ENCODE measurements around the gene ARIH2. TPM values are rescaled to one million over a fixed set of nuclear protein-coding genes. Genes with fewer than 3 reads are reported as not detected.

ARIH2 gene
- total RNA-seq = 59.4 TPM

DNA sequence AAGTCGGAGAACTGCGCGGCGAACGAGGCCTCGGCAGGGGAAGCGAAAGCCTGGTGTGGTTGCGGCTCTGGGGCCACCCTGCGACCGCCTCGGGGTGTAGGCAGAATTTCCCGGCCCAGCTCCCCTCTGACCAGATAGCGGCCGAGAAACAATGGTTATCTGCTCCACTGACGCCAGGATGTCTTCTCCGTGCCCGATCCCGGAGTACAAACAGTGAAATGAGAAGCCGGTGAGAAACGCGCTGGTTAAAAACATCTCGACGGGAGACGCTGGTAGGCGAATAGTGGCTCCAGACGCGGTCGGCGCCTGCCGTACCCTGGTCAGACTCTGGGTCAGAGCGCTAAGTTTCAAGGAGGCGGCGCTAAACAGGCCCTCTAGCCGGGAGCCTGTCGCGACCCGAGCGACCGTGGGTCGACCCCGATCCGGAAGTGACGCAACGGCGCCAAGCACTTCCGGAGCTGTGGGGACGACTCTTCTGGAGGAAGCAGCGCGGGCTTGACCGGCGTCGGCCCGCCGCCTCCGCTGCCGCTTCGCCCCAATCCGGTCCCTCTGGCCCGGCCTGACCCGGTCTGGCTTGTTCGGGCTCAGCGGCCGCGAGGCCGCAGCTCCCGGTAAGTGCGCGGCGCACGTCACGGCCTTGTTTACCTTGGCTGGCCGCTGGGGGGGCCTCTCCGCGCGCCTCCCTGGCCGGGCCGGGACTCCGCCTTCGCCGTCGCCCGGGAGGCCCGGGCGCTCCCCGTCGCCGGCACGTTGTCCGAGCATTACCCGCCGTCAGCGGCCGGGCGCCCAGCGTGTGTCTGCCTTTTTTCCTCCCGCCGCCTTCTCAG, at the start of gene ARIH2:
ARIH2 (plus strand) TSS at position 455 of the 827 bp plus-strand sequence. CDS start 8,717 bp downstream, outside the sequence.
- peaks cover 0 to 5% of the 10 kb centered on the region in 2 donors for H3K36me3 ChIP-seq
- H3K27ac ChIP-seq = peak within 1 kb of the TSS; percentile 98
- H3K4me3 ChIP-seq = peak within 1 kb of the TSS; percentile 77 to 96
- peak in 1 of 2 donors; percentile 95 for DNase-seq (ENCODE audit: extremely low spot score in 2 of 2)
- H3K9me3 ChIP-seq = no peaks in the 10 kb centered on the region
- intact Hi-C loops (cut with DNase I) = no loop called here
- peaks cover 40% of the 10 kb centered on the region for H3K4me1 ChIP-seq
- no peaks in the 10 kb centered on the region for H3K27me3 ChIP-seq
- TF ChIP-seq POLR2AphosphoS5 (IDR thresholded peaks at IDR 0.05; ENCODE audit: insufficient read depth in 1 of 2, low read depth in 1 of 2) = peak; percentile 68 to 91
- TF ChIP-seq, protein P1, sequence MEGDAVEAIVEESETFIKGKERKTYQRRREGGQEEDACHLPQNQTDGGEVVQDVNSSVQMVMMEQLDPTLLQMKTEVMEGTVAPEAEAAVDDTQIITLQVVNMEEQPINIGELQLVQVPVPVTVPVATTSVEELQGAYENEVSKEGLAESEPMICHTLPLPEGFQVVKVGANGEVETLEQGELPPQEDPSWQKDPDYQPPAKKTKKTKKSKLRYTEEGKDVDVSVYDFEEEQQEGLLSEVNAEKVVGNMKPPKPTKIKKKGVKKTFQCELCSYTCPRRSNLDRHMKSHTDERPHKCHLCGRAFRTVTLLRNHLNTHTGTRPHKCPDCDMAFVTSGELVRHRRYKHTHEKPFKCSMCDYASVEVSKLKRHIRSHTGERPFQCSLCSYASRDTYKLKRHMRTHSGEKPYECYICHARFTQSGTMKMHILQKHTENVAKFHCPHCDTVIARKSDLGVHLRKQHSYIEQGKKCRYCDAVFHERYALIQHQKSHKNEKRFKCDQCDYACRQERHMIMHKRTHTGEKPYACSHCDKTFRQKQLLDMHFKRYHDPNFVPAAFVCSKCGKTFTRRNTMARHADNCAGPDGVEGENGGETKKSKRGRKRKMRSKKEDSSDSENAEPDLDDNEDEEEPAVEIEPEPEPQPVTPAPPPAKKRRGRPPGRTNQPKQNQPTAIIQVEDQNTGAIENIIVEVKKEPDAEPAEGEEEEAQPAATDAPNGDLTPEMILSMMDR (IDR thresholded peaks at IDR 0.05) = peak in 2 of 3 experiments; percentile 4 to 22
- peak in 1 of 2 donors; percentile 73 for TF ChIP-seq POLR2A (IDR thresholded peaks at IDR 0.05)

DNA sequence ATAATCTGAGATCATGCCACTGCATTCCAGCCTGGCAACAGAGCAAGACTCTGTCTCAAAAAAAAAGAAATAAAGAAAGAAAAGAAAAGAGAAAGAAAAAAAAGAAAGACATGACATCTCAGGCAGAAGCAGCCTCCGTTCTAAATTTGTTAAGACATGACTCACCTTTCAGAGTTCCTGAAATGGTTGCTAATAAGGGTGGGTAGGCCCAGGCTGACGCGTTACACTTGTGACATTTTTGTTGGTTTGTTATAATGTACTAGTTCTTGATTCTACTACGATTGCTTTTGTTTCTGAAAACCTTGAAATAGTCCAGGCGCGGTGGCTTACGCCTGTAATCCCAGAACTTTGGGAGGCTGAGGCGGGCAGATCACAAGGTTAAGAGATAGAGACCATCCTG, 41.0 kb upstream of the ARIH2 start:
- no peak for DNase-seq (ENCODE audit: extremely low spot score in 2 of 2)
- Histone ChIP-seq H3K4me1 (no peaks in the 10 kb centered on the region), H3K4me3 (no peak overlapping the region), H3K9me3 (no peaks in the 10 kb centered on the region), H3K27me3 (no peaks in the 10 kb centered on the region), H3K36me3 (peaks cover 0 to 8% of the 10 kb centered on the region in 2 donors), H3K27ac (no peak overlapping the region)
- TF ChIP-seq, protein P1 (IDR thresholded peaks at IDR 0.05) = no peak
- TF ChIP-seq POLR2A (IDR thresholded peaks at IDR 0.05) = no peak
- no peak for TF ChIP-seq POLR2AphosphoS5 (IDR thresholded peaks at IDR 0.05; ENCODE audit: insufficient read depth in 1 of 2, low read depth in 1 of 2)
- intact Hi-C loops (cut with DNase I) = no loop called here

DNA sequence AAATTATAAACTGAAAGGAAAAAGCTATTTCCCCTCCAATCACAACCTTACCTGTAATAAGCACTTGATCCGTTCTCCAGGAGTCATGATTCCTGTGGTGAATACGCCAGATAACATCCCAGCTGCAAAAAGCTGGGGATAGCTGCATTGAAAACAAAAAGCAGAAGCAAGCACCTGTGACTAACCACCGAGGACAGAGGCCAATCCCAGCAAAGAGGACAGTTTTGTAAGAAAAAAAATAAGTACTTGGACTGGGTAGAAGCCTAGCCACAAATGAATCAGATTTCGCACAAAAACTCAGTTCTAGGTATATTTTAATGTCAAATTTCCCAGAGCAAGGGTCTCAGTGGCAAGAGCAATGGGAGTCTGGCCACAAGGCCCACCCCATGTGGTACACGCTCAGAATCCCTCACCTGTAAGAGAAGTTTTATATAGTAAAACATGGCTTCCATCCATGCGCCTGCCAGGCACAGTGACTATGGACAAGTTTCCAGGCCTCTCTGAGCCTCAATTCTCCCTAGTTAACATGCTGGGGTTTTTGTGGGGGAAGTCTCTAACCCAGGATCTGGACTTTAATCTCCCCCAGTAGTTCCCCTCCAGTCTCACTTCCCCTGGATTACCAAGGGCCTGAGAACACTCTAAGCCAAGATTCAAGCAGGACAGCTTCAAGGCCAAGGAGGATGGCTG, 39.2 kb upstream of the ARIH2 start:
- peaks cover 0 to 12% of the 10 kb centered on the region in 2 donors for H3K36me3 ChIP-seq
- H3K4me1 ChIP-seq = no peaks in the 10 kb centered on the region
- no peaks in the 10 kb centered on the region for H3K27me3 ChIP-seq
- intact Hi-C loops (cut with DNase I) = no loop called here
- DNase-seq (ENCODE audit: extremely low spot score in 2 of 2) = no peak
- no peak overlapping the region for H3K27ac ChIP-seq
- no peak overlapping the region for H3K4me3 ChIP-seq
- TF ChIP-seq, protein P1 (IDR thresholded peaks at IDR 0.05) = no peak
- TF ChIP-seq POLR2AphosphoS5 (IDR thresholded peaks at IDR 0.05; ENCODE audit: insufficient read depth in 1 of 2, low read depth in 1 of 2) (no peak), POLR2A (IDR thresholded peaks at IDR 0.05) (no peak)
- H3K9me3 ChIP-seq = no peaks in the 10 kb centered on the region

DNA sequence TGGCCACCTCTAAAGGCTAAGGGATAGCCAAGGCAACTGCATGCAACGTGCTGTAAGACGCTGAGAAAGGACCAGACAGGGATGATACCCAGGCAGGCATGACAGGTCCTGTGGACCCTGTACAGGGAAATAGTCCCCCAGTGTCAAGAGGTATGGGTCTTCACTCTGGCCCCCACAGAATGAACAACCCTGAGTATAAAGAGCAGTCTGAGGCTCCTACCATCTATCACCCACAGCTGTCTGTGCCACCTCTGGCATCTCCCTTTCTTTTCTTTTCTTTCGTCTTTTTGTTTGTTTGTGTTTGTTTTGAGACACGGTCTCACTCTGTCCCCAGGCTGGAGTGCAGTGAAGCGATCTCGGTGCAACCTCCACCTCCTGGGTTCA, 38.7 kb upstream of the ARIH2 start:
- Histone ChIP-seq H3K9me3 (no peaks in the 10 kb centered on the region), H3K27me3 (no peaks in the 10 kb centered on the region), H3K27ac (no peak overlapping the region), H3K36me3 (peaks cover 0 to 14% of the 10 kb centered on the region in 2 donors), H3K4me3 (no peak overlapping the region), H3K4me1 (no peaks in the 10 kb centered on the region)
- intact Hi-C loops (cut with DNase I) = no loop called here
- no peak for DNase-seq (ENCODE audit: extremely low spot score in 2 of 2)
- TF ChIP-seq, protein P1 (IDR thresholded peaks at IDR 0.05) = no peak
- no peak for TF ChIP-seq POLR2AphosphoS5 (IDR thresholded peaks at IDR 0.05; ENCODE audit: insufficient read depth in 1 of 2, low read depth in 1 of 2)
- TF ChIP-seq POLR2A (IDR thresholded peaks at IDR 0.05) = no peak
